Ovary (tissue), 3 donors: ENCODE results near the gene AUH.

ENCODE experiments used
- CTCF ChIP-seq, 3 donors: fragments of 450-650 bp in 2 of 3; fragments of 200-600 bp in 1 of 3; IDR thresholded peaks; one replicate each; pipeline versions ENCODE4 v1.5.1 to v1.8.0; 2016 to 2022; ENCODE audit warnings: antibody characterized with exemption in 3 of 3, mild to moderate bottlenecking in 1 of 3
- EP300 ChIP-seq: sonication (generic); formaldehyde crosslinking; IDR thresholded peaks from one replicate; pipeline ENCODE4 v1.6.1; 2017; ENCODE audit warnings: antibody characterized with exemption
- POLR2A ChIP-seq: fragments of 450-650 bp; IDR thresholded peaks from one replicate; pipeline ENCODE4 v1.6.1; 2017; ENCODE audit warnings: antibody characterized with exemption, mild to moderate bottlenecking, moderate library complexity
- donor health status: DM: no; HTN: no; CAD: no.

GRCh38 chr9:91338681-91339080, 23.0 kb downstream of the AUH start:
- TF ChIP-seq POLR2A (no peak), CTCF (IDR thresholded peaks at IDR 0.05) (no peak), EP300 (no peak)
